ENCODE data around the gene TESK1.

The TESK1 gene

GRCh38 chr9:35568196-35568595 is 36.9 kb upstream of the TESK1 start:
- in situ Hi-C loops (cut with MboI; ENCODE audit: low pct_unique_long_range_greater_than_20kb, low sequenced_read_pairs, unreplicated experiment), result no loop called here
- TF ChIP-seq CTCF (IDR thresholded peaks at IDR 0.05; ENCODE audit: extremely low read depth, insufficient read depth, missing control alignments), result no peak
- DNase-seq (ENCODE audit: low spot score), result no peak

GRCh38 chr9:35569206-35569605 is 35.9 kb upstream of the TESK1 start:
- in situ Hi-C loops (cut with MboI; ENCODE audit: low pct_unique_long_range_greater_than_20kb, low sequenced_read_pairs, unreplicated experiment), result no loop called here
- TF ChIP-seq CTCF (IDR thresholded peaks at IDR 0.05; ENCODE audit: extremely low read depth, insufficient read depth, missing control alignments), result no peak

GRCh38 chr9:35570709-35571504 is 34.2 kb upstream of the TESK1 start:
- DNase-seq (ENCODE audit: low spot score), result no peak
- in situ Hi-C loops (cut with MboI; ENCODE audit: low pct_unique_long_range_greater_than_20kb, low sequenced_read_pairs, unreplicated experiment), result no loop called here

More at GRCh38 chr9:35569206-35569605, 35.9 kb upstream of the TESK1 start:
- no peak for DNase-seq (ENCODE audit: low spot score)

GRCh38 chr9:35574578-35575122 is 30.4 kb upstream of the TESK1 start:
- in situ Hi-C loops (cut with MboI; ENCODE audit: low pct_unique_long_range_greater_than_20kb, low sequenced_read_pairs, unreplicated experiment), result no loop called here
- DNase-seq (ENCODE audit: low spot score), result no peak
- TF ChIP-seq CTCF (IDR thresholded peaks at IDR 0.05; ENCODE audit: extremely low read depth, insufficient read depth, missing control alignments), result no peak

More at GRCh38 chr9:35570709-35571504, 34.2 kb upstream of the TESK1 start:
- TF ChIP-seq CTCF (IDR thresholded peaks at IDR 0.05; ENCODE audit: extremely low read depth, insufficient read depth, missing control alignments), result no peak

GRCh38 chr9:35575478-35575877 is 29.6 kb upstream of the TESK1 start:
- DNase-seq (ENCODE audit: low spot score), result no peak
- in situ Hi-C loops (cut with MboI; ENCODE audit: low pct_unique_long_range_greater_than_20kb, low sequenced_read_pairs, unreplicated experiment), result no loop called here
- no peak for TF ChIP-seq CTCF (IDR thresholded peaks at IDR 0.05; ENCODE audit: extremely low read depth, insufficient read depth, missing control alignments)

GRCh38 chr9:35577486-35577885 is 27.6 kb upstream of the TESK1 start:
- DNase-seq (ENCODE audit: low spot score), result no peak
- in situ Hi-C loops (cut with MboI; ENCODE audit: low pct_unique_long_range_greater_than_20kb, low sequenced_read_pairs, unreplicated experiment), result no loop called here
- no peak for TF ChIP-seq CTCF (IDR thresholded peaks at IDR 0.05; ENCODE audit: extremely low read depth, insufficient read depth, missing control alignments)

Measured in GM13977 (cell line).